DMS53 treated with DMSO at 0.1 percent for 48 hours (cell line): ENCODE data around the gene SQOR.

ENCODE experiments used
- DNase-seq: peaks from one replicate; lab custom pipeline; 2025; ENCODE audit not compliant: unreplicated experiment; lab: John Stamatoyannopoulos, UW

The SQOR gene

GRCh38 chr15:45704329-45705249, 69.8 kb downstream of the SQOR start:
- no peak for DNase-seq

GRCh38 chr15:45705510-45706473, 71.0 kb downstream of the SQOR start:
- DNase-seq = peak; percentile 70

- DNase-seq = peak; percentile 80
These were observed 75.8 kb downstream of the SQOR start for GRCh38 chr15:45710657-45711056.

GRCh38 chr15:45714590-45715488, 80.0 kb downstream of the SQOR start:
- peak; percentile 63 for DNase-seq

GRCh38 chr15:45715528-45715927, 80.7 kb downstream of the SQOR start:
- DNase-seq = peak; percentile 4

GRCh38 chr15:45719490-45719889, 84.7 kb downstream of the SQOR start:
- no peak for DNase-seq

GRCh38 chr15:45720183-45720582, 85.4 kb downstream of the SQOR start:
- DNase-seq = no peak

- no peak for DNase-seq
These were observed 93.8 kb downstream of the SQOR start for GRCh38 chr15:45728641-45729040.

GRCh38 chr15:45729141-45729540, 94.3 kb downstream of the SQOR start:
- no peak for DNase-seq

- DNase-seq = no peak
These were observed 96.5 kb downstream of the SQOR start for GRCh38 chr15:45731343-45731742.

- no peak for DNase-seq
These were observed 97.8 kb downstream of the SQOR start for GRCh38 chr15:45732662-45733061.

- no peak for DNase-seq
These were observed 99.5 kb downstream of the SQOR start for GRCh38 chr15:45734260-45734711.
